Measurements from ENCODE around the gene SORBS2. TPM values are rescaled to one million over a fixed set of nuclear protein-coding genes. Genes with fewer than 3 reads are reported as not detected.

The SORBS2 gene
- total and polyA plus RNA-seq, 2 of the 8 experiments (the other 6 are each of a cell fraction or from before 2014, with no cell fraction given), result 73.0 to 87.1 TPM

DNA sequence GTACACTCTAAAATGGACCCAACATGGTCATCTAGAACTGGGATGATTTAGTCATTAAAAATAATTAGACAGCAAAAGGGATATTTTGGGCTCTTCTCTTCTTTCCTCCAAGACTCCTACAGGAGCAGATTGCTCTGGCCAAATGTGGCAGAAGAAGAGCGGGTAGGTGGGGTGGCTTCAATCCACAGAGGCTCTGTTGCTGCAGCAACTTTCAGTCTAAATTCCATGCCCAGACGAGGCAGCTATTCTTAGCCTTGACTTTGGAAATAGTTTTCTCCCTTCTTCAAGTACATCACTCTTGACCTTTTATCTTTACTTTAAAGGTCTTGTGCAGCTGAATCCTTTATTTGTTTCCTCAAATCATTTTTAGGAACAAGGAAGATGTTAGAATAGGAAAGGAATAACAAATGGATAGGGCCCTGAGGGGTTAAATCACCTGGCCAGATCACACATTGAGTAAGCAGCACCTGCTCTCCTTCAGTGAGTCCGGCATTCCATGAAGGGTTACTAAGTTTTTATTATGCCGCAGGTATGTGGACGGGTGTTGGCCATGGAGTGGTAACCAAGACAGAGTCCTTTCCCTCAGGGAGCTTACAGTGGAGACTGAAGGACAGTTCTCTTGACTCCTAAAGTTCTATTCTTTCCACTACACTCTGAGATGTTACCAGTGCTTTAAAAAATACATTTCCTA lies 19.3 kb upstream of the SORBS2 start (continued):
- TF ChIP-seq NANOG (IDR thresholded peaks at IDR 0.05; ENCODE audit: insufficient read depth, low read depth, low read length, poor library complexity, severe bottlenecking) (no peak), BRCA1 (IDR thresholded peaks at IDR 0.05; ENCODE audit: low read depth, low read length) (no peak), EP300 (IDR thresholded peaks at IDR 0.05; ENCODE audit: borderline replicate concordance in 1 of 2, low read depth in 2 of 2, low read length in 2 of 2) (no peak), CBX8 (IDR thresholded peaks at IDR 0.05; ENCODE audit: borderline replicate concordance, low read depth, low read length) (no peak), RAD21 (IDR thresholded peaks at IDR 0.05 in 1 of 2, conservative IDR thresholded peaks at IDR 0.05 in 1 of 2; ENCODE audit: low read depth in 2 of 2, low read length in 2 of 2) (no peak)
- TF ChIP-seq, protein P1, sequence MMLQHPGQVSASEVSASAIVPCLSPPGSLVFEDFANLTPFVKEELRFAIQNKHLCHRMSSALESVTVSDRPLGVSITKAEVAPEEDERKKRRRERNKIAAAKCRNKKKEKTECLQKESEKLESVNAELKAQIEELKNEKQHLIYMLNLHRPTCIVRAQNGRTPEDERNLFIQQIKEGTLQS (IDR thresholded peaks at IDR 0.05; ENCODE audit: insufficient read depth, low read depth, low read length), result no peak
- TF ChIP-seq, protein P2, sequence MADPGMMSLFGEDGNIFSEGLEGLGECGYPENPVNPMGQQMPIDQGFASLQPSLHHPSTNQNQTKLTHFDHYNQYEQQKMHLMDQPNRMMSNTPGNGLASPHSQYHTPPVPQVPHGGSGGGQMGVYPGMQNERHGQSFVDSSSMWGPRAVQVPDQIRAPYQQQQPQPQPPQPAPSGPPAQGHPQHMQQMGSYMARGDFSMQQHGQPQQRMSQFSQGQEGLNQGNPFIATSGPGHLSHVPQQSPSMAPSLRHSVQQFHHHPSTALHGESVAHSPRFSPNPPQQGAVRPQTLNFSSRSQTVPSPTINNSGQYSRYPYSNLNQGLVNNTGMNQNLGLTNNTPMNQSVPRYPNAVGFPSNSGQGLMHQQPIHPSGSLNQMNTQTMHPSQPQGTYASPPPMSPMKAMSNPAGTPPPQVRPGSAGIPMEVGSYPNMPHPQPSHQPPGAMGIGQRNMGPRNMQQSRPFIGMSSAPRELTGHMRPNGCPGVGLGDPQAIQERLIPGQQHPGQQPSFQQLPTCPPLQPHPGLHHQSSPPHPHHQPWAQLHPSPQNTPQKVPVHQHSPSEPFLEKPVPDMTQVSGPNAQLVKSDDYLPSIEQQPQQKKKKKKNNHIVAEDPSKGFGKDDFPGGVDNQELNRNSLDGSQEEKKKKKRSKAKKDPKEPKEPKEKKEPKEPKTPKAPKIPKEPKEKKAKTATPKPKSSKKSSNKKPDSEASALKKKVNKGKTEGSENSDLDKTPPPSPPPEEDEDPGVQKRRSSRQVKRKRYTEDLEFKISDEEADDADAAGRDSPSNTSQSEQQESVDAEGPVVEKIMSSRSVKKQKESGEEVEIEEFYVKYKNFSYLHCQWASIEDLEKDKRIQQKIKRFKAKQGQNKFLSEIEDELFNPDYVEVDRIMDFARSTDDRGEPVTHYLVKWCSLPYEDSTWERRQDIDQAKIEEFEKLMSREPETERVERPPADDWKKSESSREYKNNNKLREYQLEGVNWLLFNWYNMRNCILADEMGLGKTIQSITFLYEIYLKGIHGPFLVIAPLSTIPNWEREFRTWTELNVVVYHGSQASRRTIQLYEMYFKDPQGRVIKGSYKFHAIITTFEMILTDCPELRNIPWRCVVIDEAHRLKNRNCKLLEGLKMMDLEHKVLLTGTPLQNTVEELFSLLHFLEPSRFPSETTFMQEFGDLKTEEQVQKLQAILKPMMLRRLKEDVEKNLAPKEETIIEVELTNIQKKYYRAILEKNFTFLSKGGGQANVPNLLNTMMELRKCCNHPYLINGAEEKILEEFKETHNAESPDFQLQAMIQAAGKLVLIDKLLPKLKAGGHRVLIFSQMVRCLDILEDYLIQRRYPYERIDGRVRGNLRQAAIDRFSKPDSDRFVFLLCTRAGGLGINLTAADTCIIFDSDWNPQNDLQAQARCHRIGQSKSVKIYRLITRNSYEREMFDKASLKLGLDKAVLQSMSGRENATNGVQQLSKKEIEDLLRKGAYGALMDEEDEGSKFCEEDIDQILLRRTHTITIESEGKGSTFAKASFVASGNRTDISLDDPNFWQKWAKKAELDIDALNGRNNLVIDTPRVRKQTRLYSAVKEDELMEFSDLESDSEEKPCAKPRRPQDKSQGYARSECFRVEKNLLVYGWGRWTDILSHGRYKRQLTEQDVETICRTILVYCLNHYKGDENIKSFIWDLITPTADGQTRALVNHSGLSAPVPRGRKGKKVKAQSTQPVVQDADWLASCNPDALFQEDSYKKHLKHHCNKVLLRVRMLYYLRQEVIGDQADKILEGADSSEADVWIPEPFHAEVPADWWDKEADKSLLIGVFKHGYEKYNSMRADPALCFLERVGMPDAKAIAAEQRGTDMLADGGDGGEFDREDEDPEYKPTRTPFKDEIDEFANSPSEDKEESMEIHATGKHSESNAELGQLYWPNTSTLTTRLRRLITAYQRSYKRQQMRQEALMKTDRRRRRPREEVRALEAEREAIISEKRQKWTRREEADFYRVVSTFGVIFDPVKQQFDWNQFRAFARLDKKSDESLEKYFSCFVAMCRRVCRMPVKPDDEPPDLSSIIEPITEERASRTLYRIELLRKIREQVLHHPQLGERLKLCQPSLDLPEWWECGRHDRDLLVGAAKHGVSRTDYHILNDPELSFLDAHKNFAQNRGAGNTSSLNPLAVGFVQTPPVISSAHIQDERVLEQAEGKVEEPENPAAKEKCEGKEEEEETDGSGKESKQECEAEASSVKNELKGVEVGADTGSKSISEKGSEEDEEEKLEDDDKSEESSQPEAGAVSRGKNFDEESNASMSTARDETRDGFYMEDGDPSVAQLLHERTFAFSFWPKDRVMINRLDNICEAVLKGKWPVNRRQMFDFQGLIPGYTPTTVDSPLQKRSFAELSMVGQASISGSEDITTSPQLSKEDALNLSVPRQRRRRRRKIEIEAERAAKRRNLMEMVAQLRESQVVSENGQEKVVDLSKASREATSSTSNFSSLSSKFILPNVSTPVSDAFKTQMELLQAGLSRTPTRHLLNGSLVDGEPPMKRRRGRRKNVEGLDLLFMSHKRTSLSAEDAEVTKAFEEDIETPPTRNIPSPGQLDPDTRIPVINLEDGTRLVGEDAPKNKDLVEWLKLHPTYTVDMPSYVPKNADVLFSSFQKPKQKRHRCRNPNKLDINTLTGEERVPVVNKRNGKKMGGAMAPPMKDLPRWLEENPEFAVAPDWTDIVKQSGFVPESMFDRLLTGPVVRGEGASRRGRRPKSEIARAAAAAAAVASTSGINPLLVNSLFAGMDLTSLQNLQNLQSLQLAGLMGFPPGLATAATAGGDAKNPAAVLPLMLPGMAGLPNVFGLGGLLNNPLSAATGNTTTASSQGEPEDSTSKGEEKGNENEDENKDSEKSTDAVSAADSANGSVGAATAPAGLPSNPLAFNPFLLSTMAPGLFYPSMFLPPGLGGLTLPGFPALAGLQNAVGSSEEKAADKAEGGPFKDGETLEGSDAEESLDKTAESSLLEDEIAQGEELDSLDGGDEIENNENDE (IDR thresholded peaks at IDR 0.05; ENCODE audit: insufficient replicate concordance, low read length), result no peak
